Medulla oblongata (tissue), 1 donor: Measurements from ENCODE around the gene C2CD2L.
"Not testable (repeated sequence)": the region's sequence is repeated elsewhere in the genome, so short reads cannot be mapped to it uniquely, and the experiment has no call there.

Experiments
- DNase-seq: peaks from one replicate; pipeline ENCODE4 v3.0.0-alpha.2; 2015; ENCODE audit errors: extremely low spot score

The C2CD2L gene

DNA sequence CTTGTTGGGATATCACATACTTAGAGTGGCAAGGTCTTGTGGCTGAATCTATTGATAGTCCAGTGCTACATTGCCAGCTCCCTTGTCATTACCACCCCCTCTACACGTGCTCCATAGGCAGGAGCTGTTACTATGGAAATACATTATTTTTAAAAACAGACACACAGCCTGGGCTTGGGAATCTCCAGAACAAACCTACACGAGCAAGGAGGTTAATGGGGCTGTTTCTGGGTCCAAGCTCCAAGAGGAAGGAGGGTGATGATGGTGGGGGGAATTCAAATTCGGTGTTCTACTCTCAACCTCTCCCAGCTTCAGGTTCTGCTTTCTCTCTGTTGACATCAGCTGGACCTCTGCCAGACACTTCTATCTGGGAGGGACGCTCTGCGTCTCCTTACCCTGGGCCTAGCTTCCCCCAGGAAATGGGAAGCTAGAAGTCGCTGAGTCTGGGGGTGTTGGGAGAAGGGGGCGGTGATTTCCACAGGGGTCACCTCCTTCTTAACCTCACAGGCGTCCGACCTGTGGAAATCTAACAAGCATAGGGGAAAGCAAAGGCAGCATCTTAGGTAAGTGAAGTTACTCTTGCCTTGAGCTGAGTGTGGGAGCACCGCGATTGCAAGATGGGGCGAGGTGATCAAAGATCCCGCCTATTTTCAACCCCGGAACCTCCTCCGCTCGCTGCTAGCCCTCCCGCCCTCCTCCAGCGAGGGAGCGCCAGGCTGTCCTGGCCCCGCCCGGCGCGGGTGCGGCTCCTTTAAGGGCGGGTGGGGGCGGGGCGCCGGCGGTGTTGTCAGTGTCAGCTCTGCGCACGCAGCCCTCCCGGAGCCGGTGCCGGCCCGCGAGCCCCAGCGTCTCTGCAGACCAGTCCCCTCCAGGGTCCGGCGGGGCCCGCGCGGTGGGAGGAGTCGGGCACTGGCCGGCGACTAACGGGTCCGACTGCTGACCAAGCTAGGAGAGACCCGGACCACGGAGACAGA, at the start of gene C2CD2L:
C2CD2L (plus strand) TSS at position 781 of the 974 bp plus-strand sequence. CDS start 398 bp downstream, outside the sequence.
- peak; percentile 91 for DNase-seq

DNA sequence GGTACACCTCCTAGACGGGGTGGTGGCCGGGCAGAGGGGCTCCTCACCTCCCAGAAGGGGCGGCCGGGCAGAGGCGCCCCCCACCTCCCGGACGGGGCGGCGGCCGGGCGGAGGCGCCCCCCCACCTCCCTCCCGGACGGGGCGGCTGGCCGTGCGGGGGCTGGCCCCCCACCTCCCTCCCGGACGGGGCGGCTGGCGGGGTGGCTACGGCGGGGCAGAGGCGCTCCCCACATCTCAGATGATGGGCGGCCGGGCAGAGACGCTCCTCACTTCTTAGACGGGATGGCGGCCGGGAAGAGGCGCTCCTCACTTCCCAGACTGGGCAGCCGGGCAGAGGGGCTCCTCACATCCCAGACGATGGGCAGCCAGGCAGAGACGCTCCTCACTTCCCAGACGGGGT, 48.0 kb upstream of the C2CD2L start:
- not testable (repeated sequence) for DNase-seq

DNA sequence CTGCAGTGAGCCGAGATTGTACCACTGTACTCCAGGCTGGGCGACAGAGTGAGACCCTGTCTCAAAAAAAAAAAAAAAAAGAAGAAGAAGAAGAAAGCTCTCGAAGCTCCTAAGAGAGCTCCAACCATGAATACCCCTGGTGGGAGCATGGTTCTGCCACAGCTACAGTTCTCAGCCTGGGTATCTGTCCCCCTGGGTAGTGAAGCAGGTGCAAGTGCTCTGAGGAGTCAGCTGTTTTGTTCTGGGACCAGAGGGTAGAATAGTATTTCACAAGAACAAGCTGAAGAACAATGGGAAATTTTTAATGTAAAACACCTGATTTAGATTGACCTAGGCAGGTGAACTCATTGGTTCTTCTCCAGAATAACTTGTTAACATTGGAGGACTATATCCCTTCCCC, 45.9 kb upstream of the C2CD2L start:
- no peak for DNase-seq

DNA sequence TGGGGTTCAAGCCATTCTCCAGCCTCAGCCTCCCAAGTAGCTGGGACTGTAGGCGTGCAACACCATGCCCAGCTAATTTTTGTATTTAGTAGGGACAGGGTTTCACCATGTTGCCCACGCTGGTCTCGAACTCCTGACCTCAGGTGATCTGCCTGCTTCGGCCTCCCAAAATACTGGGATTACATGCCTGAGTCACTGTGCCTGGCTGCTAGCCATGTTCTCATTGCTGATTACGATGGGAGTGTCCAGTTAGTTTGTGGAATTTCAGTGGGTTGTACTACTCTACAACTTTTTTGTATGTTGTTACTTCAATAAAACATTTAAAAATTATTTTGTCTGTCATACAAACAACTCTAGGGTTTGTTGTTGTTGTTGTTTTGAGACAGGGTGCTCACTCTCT, 44.4 kb upstream of the C2CD2L start:
- no peak for DNase-seq

DNA sequence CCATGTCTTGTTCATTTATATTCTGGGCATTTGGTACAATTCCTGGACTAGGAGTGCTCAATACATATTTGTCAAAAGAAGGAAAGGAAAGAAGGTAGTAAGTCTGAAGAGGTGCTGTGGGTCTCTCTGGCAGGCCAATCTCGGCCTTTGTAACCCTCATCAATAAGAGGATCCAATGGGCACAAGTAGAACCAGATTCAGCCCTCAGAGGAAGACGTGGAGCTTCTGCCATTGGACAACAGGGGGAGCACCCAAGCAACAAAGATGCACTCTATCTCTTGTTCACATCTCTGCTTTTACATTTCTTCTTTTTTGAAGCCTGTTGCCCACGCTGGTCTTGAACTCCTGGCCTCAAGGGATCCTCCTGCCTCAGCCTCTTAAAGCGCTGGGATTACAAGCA, 41.8 kb upstream of the C2CD2L start:
- DNase-seq: no peak

DNA sequence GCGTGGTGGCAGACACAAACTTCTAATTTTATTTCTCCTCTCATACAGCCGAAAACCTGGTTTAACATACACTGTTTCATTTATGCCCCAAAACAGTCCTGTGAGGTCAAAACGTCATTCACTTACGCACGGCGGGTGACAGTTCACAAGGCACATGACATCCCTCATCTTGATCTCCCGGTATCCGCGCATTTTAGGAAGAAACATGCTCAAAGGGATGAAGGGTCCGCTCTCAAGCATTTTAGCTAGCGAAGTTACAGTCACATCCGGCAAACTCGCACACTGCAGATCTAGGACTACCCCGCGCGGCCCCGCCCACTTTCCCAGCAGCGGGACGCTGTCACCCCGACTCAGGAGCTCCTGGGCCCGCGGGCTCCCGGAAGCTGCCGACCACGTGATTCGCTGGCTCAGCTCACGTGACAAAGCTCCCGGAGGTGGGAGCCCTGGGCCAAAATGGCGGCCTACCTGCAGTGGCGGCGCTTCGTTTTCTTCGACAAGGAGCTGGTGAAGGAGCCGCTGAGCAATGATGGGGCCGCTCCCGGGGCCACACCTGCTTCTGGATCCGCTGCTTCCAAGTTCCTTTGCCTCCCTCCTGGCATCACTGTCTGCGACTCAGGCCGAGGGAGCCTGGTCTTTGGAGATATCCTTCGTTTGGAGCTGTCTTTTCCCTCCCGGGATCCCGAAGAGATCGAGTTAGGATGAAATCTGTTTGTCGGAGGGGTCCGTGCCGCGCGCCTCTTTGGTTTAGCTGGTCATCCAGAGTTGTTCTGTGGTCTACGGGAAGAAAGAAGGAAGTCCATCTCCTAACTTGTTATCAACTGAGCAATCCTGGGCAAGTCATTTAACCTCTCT, 39.5 kb upstream of the C2CD2L start, which contains the start of gene VPS11:
VPS11 (plus strand) TSS at position 448 of the 852 bp plus-strand sequence; CDS start at position 454, 6 bp downstream.
- DNase-seq: peak; percentile 97

DNA sequence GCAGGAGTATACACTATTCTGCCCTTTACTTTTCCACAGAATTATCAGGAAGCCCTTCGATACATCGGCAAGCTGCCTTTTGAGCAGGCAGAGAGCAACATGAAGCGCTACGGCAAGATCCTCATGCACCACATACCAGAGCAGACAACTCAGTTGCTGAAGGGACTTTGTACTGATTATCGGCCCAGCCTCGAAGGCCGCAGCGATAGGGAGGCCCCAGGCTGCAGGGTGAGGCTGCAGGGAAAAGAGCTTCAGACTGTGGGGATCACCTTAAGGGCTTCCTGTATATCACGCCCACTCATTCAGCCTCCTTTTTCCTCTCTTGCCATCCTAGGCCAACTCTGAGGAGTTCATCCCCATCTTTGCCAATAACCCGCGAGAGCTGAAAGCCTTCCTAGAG, 29.3 kb upstream of the C2CD2L start:
- DNase-seq: no peak

DNA sequence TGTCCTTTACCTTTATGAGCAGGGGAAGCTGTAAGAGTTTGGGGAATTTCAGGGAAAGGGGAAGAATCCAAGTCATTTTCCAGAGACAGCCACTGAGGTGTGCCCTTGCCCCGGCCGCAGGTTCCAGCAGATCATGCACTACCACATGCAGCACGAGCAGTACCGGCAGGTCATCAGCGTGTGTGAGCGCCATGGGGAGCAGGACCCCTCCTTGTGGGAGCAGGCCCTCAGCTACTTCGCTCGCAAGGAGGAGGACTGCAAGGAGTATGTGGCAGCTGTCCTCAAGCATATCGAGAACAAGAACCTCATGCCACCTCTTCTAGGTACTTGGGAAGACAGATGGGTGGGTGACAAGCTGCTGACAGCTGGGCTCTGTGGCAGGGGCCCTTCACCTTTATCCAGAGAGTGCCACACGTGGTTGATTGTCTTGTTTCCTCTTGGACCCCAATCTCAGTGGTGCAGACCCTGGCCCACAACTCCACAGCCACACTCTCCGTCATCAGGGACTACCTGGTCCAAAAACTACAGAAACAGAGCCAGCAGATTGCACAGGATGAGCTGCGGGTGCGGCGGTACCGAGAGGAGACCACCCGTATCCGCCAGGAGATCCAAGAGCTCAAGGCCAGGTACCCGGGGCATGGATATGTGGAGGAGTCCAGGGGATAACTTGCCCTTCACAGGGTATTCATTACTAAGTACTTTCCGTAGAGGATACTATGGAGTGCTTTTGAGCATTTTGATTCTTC, 28.3 kb upstream of the C2CD2L start:
- no peak for DNase-seq

DNA sequence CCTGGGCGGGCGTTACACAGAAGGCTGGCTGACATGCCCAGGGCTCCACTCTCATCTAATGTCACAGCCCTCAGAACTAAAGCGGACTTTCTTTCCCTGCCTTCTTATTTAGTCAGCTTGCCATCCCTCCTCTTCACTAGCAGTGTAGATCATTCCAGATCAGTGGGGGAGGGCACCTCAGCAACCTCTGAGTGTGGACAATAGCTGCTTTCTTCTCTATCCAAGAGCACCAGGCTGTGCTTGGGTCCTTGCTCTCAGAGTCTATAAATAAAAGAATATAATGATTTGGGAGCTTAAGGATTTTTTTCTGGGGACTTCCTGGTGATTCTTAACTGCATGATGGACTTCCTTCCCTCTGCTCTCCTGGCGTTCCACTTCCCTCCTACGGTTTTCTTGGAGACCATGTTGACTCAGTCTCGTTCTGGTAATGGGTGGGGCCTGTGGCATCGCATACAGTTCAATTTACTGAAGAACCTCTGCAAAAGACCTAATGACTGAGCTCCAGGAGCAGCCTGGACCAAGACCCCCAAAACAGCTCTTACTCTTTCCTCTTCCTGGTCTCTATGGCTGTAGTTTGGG, 25.4 kb upstream of the C2CD2L start:
- DNase-seq: peak; percentile 91

DNA sequence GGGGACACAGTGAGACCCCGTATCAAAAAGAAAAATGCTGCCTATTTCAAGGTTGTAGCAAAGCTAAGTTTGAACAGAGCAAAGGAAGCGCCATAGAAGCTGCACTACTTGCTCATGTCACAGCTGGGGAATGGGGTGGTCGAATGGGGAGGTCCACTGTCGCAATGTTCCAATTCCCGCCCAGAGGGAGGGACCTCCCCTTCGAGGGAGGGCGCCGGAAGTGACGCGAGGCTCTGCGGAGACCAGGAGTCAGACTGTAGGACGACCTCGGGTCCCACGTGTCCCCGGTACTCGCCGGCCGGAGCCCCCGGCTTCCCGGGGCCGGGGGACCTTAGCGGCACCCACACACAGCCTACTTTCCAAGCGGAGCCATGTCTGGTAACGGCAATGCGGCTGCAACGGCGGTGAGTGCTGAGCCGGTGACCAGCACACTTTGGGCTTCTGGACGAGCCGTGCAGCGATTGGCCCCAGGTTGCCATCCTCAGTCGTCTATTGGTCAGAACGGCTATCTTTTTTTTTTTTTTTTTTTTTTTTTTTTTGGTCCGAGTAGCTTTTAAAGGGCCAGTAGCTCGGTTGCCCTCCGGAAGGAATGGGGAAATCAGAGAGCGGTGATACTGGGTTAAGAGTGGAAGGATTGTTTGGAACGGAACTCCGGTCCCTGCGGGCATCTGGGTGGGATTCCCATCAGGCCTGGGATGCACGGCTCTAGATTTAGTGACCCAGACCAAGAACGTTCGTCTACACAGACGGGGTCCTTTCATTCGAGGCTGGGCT, 22.3 kb upstream of the C2CD2L start, which contains the start of gene HMBS:
HMBS (plus strand) TSS at position 219 of the 774 bp plus-strand sequence; CDS start at position 372, 153 bp downstream.
- DNase-seq: peak; percentile 98

DNA sequence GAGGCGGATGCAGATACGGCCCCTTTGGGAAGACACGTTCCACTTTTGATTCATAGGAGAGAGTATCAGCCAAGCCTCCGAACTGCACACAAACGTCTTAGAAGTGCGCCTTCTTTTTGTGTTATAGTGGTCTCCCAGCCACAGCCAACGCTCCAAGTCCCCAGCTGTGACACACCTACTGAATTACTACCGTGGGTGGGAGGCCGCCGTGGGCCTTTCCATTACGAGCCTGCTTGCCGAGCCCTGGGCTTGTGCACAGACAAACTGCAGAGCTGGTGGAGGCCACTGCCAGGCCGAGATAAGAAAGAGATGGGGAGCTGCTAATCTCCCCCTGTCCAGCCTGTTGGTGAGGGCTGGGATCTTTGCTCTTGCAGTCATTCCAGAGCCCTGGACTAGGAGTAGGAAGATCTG, 21.7 kb upstream of the C2CD2L start:
- DNase-seq: no peak

DNA sequence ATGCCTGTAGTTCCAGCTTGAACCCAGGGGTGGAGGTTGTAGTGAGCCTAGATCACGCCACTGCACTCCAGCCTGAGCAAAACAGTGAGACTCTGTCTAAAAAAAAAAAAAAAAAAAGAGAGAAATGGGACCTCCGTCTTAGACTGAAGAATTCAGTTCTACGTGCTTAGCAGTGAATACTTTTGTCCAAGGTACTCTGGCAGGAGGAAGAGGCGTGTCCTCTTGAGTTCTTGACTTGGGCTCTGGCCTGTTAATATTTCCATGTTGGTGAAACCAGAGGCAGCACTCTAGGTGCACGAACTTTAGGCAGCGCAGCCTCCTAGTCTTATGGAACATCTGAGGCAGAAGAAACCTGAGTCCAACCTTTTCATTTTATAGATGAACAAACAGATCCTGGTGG, 20.0 kb upstream of the C2CD2L start:
- no peak for DNase-seq

DNA sequence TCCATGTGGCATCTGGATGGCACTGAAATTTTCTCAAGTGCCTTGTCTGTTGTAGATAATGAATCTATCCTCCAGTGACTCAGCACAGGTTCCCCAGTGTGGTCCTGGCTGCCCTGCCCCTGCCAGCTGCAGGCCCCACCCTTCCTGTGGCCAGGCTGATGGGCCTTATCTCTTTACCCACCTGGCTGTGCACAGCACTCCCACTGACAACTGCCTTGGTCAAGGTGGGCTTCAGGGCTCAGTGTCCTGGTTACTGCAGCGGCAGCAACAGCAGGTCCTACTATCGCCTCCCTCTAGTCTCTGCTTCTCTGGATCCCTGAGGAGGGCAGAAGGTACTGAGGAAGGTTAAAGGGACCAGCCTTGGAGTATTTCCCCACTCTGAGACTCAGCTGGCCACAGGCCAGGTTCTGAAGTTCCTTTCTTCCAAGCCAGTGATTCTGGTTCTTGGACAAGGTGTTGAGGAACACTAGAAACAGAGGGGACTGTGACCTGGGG, 19.4 kb upstream of the C2CD2L start:
- DNase-seq: no peak

DNA sequence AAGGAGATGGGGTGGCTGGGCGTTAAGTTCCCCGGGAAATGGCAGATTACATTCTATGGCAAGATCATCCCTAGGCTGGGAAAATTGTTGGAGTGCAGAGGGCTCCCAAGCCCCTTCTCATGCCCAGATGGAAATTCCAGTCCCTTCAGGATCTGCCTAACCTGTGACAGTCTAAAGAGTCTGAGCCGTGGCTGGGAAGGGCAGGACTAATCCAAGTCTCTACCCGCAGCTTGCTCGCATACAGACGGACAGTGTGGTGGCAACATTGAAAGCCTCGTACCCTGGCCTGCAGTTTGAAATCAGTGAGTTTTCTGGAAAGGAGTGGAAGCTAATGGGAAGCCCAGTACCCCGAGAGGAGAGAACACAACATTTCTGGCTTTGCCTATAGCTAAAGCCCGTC, 18.7 kb upstream of the C2CD2L start:
- DNase-seq: no peak

DNA sequence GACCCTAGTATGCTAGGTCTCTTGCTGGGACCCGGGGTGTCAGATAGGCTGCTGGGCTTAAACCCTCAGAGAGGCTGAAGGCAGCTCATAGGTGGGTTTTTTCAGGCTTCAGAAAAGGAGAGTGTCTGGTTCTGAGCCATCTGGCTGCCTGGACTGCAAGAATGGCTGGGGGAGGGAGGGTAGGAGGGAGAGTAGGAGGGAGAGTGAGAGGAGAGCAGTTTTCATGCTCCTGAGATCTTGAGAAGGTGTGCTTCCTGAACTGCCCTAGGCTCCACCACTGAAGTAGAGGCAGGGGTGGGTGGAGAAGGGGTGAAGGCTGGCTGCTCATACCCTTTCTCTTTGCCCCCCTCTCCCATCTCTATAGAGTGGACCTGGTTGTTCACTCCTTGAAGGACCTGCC, 17.8 kb upstream of the C2CD2L start:
- DNase-seq: no peak

DNA sequence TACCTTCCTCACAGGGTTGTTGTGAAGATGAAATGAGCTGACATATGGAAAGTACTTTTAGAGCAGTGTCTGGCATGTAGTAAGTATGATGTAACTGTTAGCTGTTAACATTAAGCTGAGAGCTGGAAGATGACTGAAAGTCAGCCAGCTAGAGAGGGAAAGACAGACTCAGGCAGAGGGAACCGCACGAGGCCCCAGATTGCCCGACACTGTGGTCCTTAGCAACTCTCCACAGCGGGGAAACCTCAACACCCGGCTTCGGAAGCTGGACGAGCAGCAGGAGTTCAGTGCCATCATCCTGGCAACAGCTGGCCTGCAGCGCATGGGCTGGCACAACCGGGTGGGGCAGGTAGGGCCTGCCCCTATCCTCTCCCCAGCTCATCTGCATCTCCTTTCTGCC, 16.0 kb upstream of the C2CD2L start:
- DNase-seq: no peak

DNA sequence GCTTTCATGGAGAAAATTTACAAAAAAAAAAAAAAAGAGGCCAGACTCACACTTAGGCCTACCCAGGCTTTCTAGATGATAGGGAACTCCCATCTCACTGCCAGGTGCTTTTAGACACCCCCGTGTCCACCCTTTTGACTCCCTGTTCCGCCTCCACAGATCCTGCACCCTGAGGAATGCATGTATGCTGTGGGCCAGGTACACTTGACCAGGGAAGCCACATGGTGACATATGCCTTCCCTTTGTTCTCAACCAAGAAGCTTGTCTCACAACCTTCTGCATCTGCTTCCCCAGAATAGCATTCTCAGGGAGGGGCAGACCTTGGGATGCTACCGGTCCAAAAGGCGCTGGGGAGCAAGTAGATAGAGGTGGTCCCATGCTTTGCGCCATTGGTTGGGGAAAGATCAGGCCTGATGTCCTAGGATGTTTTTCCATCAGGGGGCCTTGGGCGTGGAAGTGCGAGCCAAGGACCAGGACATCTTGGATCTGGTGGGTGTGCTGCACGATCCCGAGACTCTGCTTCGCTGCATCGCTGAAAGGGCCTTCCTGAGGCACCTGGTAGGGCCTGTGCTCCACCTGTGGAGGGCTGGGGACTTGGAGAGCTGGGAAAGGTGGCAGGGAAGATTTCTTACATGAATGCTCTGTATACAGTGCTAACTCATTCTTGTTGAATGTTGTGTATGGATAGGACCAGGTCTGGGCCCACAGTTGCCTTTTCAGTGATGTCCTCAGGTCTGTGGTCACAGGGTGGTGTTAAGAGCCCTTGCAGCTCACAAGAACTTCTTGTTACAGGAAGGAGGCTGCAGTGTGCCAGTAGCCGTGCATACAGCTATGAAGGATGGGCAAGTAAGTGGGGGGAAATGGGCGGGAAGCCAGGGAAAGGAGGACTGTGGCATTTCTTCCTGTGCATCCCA, 14.9 kb upstream of the C2CD2L start:
- DNase-seq: no peak

DNA sequence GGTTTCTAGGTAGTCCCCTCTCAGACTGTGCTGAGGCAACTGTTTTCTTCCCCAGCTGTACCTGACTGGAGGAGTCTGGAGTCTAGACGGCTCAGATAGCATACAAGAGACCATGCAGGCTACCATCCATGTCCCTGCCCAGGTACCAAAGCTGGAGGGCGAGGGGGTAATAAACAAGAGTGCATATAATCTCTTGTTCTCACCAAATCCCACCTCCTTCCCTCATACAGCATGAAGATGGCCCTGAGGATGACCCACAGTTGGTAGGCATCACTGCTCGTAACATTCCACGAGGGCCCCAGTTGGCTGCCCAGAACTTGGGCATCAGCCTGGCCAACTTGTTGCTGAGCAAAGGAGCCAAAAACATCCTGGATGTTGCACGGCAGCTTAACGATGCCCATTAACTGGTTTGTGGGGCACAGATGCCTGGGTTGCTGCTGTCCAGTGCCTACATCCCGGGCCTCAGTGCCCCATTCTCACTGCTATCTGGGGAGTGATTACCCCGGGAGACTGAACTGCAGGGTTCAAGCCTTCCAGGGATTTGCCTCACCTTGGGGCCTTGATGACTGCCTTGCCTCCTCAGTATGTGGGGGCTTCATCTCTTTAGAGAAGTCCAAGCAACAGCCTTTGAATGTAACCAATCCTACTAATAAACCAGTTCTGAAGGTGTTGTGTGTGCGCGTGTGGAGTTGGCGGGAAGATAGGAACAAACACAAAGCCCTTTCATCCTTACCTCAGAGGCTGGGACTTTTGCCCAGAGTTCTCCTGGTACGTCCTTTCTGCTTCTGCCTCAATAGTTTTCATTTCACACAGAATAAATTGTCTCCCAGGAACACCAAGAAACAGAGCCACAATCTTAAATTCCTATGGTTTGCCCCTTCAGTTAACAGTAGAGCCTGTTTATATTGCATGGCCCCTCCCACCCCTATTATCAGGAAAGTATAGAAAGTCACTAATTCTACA, 14.0 kb upstream of the C2CD2L start:
- peak; percentile 69 for DNase-seq
